IPS DF 4.7 (cell line): ENCODE measurements around the gene SYPL1.

Experiments used
- DNase-seq: peaks from one replicate; pipeline ENCODE4 v3.0.0-alpha.2; 2013; ENCODE audit warnings: low spot score; ENCODE audit errors: extremely low read depth

The SYPL1 gene

GRCh38 chr7:106068538-106068961, 43.6 kb downstream of the SYPL1 start:
- no peak for DNase-seq

DNA sequence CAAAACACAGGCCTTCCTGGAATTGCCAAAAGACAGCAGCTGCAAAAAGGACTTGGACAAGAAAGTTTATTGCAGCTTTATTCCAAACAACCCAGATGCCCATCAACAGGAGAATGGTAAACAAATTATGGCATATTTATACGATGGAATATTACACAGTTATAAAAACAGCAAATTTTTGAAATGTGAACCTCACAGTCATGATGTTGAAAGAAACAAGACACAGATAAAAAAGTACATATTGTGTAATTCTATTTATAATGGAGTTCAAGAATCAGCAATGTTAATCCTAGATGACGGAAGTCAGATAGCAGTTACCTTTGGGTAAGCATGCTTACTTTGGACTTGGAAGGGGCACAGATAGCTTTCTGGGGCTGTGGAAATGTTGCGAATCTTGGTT, 44.4 kb downstream of the SYPL1 start:
- DNase-seq = no peak

- no peak for DNase-seq
These were observed 46.3 kb downstream of the SYPL1 start for GRCh38 chr7:106065575-106066500.

- DNase-seq = no peak
These were observed 47.1 kb downstream of the SYPL1 start for GRCh38 chr7:106064771-106065574.

GRCh38 chr7:106064316-106064715, 47.8 kb downstream of the SYPL1 start:
- no peak for DNase-seq

- no peak for DNase-seq
These were observed 48.4 kb downstream of the SYPL1 start for GRCh38 chr7:106063692-106064091.

DNA sequence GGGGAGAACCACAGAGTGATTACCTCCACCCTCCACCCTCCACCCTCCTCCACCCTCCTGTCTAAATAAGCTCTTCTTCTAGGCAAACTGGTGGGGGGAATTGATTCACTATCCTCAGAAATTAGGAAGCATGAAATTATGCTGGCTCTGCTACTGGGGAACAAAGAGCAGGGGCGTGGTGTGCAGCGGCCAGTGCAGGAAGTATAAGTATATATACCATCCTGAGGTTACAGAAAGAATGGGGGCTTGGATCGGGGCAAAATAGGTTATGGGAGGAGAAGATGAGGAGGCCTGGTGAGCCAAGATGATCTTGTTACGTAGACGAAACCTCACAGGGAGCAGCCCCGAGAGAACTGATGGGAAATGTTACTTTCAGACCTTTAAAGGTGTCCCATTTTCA, 49.1 kb downstream of the SYPL1 start:
- DNase-seq = no peak

DNA sequence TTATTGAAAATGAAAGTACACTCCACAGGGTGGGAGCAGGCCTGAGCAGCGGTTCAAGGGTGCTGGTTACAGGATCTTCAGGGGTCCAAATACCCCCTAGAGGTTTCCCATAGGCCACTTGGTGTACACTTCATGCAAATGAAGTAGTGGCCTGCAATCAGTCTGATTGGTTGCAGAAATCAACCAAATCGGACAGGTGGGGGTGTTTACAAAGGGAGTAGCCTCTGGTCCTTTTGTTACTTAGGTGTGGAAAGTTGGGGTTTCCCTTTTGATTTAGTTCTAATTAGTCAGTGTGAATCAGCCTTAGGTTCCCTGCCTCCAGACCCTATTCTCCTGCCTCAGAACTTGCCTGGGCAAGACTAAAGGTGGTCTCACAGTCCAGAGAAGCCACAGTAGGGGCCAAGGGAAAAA, 49.6 kb downstream of the SYPL1 start:
- no peak for DNase-seq

GRCh38 chr7:106062006-106062405, 50.1 kb downstream of the SYPL1 start:
- DNase-seq = no peak

DNA sequence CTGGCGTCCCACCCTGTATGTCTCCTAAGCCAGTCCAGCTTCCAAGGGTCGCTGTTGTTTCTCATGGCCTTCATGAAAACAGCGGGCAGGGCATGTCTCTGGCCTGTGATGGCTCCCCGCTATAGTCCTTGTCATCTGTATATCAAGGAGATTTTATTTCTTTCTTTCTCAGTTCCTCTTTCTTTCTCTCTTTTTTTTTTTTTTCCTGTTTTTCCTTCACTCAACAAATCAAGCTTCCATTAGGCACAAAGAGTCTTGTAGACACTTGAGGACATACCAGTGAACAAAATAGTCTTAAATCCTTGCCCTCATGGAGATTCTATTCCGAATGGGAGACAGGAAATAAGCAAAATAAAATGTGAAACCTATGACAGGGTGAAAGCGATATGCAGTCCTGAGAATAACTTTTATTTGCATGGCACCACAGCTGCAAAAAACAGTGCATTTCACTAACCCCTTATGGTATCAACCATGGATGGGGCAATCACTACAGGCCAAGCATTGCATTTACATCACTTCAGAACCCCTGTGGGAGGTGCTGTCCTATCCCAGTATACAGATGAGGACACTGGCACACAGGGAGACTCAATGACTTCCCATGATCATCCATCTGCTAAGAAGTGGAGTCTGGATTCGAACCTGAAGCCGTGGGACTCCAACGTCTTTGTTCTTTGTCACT, 50.7 kb downstream of the SYPL1 start:
- no peak for DNase-seq

DNA sequence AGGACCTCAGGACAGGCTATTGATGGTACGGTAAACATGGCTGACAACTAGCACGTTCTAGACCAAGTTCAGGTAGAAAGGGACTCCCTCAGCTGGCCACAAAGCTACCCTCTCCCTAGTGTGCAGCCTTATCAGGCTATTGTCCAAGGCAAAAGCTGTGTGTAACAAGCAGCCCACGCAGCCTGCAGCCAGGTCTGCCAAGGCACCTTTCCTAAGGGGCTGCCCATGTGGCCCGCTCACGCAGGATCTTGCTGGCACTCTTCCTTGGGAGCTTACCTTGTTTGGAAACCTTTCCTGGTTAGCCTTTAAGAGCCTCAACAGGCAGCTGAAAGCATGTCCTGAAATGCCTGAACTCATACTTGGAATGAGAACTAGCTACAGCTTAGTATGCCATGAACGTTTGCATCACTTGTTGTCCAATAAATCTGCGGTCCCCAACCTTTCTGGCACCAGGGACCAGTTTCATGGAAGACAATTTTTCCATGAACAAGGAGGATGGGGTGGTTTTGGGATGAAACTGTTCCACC, 51.7 kb downstream of the SYPL1 start:
- no peak for DNase-seq

GRCh38 chr7:106059556-106059955, 52.6 kb downstream of the SYPL1 start:
- DNase-seq = no peak

DNA sequence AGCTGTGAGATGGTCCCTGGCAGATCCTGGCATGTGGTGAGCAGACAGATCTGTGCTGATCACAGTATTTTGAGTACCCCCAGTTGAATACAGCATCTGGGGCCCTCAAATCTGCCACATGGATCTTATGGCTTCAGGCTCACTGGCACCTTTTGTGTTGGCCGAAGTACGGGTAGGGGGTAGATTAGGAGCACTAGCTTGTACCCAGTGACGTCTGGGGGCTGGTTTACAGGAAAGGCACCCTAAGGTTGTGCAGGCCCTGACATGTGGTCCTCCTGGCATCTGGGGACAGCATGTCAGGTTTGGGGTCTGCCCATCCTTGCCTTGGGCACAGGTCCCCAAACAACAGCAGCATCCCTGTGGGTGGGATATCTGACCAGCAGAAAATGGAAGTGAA, 53.2 kb downstream of the SYPL1 start:
- DNase-seq = no peak

GRCh38 chr7:106057962-106058927, 53.9 kb downstream of the SYPL1 start:
- DNase-seq = no peak

DNA sequence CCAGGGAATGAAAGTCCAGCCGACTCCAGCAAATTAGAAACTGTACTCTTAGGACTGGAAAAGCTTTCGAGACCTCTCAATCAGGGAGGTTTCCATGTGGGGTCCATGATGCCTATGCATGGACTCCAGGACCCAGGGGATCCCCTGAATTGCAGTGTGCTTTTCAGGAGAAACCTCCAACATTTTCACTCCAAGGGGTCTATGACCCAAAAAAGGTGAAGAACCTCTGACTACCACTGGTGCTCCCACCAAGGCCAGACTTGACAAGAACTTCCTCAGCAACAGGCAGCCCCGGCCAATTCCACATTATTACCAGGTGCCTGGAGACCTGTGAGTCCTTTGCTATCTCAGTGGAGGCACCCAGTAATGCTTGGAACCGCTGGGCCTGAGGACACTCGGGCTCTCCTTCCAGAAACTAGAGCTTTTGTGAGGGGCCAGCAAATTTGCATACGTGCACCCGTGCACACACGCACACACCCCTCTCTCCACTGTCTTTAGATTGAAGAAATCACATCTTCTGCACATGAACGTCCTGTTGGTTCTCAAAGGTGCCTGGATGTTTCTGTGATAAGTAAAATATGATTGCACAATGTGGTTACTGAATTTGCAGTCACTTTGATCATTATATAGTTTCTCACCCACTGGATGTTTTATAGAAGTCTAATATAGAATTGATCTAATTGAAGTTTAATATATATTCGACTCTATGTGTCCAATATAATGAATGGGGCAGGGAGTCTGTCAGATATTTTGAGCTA, 54.7 kb downstream of the SYPL1 start:
- no peak for DNase-seq

GRCh38 chr7:106056513-106057203, 55.5 kb downstream of the SYPL1 start:
- no peak for DNase-seq

DNA sequence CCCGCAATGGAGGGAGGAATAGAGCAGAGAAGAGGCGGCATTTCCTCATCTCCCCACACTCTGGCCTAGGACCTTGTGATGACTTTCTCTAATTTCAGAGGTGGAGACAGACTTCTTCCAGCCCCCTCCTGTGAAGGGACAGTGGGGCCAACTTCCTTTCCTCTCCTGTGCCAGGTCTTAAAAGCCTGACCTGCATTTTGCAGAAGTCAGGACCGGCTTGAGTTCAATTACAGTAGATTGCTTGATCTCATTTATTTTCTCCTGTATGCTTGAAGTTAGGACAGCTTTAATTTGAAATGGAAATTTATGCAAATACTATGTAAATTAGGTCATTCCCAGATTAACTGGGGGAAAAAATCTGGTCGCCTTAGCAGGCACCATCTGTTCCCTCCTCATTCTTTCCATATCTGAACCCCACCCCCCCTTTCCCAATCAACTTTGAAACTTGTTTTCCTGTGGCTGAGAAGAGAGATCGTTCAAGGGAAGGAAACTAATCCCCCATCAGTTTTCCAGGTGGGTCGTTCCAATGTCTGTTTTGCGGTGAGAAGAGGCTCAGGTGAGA, 57.1 kb downstream of the SYPL1 start:
- no peak for DNase-seq

GRCh38 chr7:106054156-106054910, 57.8 kb downstream of the SYPL1 start:
- no peak for DNase-seq
